Neutrophil (primary cell): Measurements from ENCODE around the gene GRK7.

Experiments used
- H3K27ac ChIP-seq: fragments of 200-600 bp; sonication (generic); 2 replicates; pipeline ENCODE4 v1.5.1; 2016; ENCODE audit warnings: mild to moderate bottlenecking, moderate library complexity
- H3K27me3 ChIP-seq: fragments of 200-600 bp; sonication (generic); 2 replicates; pipeline ENCODE4 v1.6.0; 2016; ENCODE audit warnings: mild to moderate bottlenecking
- H3K36me3 ChIP-seq: fragments of 200-600 bp; sonication (generic); 2 replicates; pipeline ENCODE4 v1.5.1; 2017
- H3K4me1 ChIP-seq, 2 experiments: fragments of 200-600 bp in 1 of 2; sonication (generic) in 1 of 2; 1 replicate in 1 of 2; 2 replicates in 1 of 2; pipeline versions ENCODE4 v1.5.1 to v1.6.1; 2013 to 2016; ENCODE audit warnings: low read depth in 1 of 2, low read length in 1 of 2, mild to moderate bottlenecking in 1 of 2, moderate library complexity in 1 of 2; ENCODE audit not compliant: control insufficient read depth in 1 of 2, insufficient read depth in 1 of 2
- H3K4me3 ChIP-seq, 2 experiments: fragments of 200-600 bp in 1 of 2; sonication (generic) in 1 of 2; 1 replicate in 1 of 2; 2 replicates in 1 of 2; pipeline ENCODE4 v1.5.1; 2013 to 2016; ENCODE audit warnings: low read depth in 1 of 2, low read length in 1 of 2, mild to moderate bottlenecking in 1 of 2, moderate library complexity in 1 of 2
- H3K9me3 ChIP-seq: fragments of 200-600 bp; sonication (generic); 2 replicates; pipeline ENCODE4 v1.5.1; 2016
- TF ChIP-seq, protein P1 (sequence below): fragments of 200-600 bp; sonication (generic); IDR thresholded peaks from 2 replicates; pipeline ENCODE4 v1.5.1; 2016; ENCODE audit warnings: antibody characterized with exemption

Gene GRK7

DNA sequence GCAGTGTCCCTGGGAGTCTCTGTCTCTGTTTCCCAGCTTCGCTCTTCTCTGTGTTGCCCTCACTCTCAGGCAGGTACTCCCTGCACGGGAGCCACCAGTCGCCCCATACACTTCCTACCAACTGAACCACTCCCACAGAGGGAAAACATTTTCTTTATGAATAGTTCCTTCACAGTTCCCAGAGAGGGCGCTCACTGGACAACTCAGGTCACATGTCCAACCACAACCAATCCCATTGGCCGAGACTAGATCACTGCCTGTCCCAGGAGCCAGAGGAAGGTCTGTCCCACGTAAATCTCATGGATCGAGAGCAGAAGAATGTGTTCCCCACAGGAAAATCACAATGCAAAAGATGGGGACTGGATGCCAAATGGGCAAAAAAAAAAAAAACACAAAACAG lies 26.1 kb downstream of the GRK7 start:
- TF ChIP-seq, protein P1, sequence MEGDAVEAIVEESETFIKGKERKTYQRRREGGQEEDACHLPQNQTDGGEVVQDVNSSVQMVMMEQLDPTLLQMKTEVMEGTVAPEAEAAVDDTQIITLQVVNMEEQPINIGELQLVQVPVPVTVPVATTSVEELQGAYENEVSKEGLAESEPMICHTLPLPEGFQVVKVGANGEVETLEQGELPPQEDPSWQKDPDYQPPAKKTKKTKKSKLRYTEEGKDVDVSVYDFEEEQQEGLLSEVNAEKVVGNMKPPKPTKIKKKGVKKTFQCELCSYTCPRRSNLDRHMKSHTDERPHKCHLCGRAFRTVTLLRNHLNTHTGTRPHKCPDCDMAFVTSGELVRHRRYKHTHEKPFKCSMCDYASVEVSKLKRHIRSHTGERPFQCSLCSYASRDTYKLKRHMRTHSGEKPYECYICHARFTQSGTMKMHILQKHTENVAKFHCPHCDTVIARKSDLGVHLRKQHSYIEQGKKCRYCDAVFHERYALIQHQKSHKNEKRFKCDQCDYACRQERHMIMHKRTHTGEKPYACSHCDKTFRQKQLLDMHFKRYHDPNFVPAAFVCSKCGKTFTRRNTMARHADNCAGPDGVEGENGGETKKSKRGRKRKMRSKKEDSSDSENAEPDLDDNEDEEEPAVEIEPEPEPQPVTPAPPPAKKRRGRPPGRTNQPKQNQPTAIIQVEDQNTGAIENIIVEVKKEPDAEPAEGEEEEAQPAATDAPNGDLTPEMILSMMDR = no peak
- H3K36me3 ChIP-seq = no peaks in the 10 kb centered on the region
- H3K4me3 ChIP-seq = no peak overlapping the region
- no peaks in the 10 kb centered on the region for H3K9me3 ChIP-seq
- H3K27me3 ChIP-seq = no peaks in the 10 kb centered on the region
- no peaks in the 10 kb centered on the region for H3K4me1 ChIP-seq
- H3K27ac ChIP-seq = no peak overlapping the region

GRCh38 chr3:141790171-141790570 lies 27.0 kb downstream of the GRK7 start:
- Histone ChIP-seq H3K9me3 (no peaks in the 10 kb centered on the region), H3K27ac (no peak overlapping the region), H3K4me3 (no peak overlapping the region), H3K27me3 (no peaks in the 10 kb centered on the region), H3K36me3 (no peaks in the 10 kb centered on the region), H3K4me1 (no peaks in the 10 kb centered on the region)
- TF ChIP-seq, protein P1 = no peak

- peaks cover 16% of the 10 kb centered on the region for H3K27me3 ChIP-seq
- TF ChIP-seq, protein P1 = no peak
- H3K4me1 ChIP-seq = peaks cover 14 to 16% of the 10 kb centered on the region in 2 experiments
- no peak overlapping the region for H3K4me3 ChIP-seq
- H3K9me3 ChIP-seq = no peaks in the 10 kb centered on the region
- no peak overlapping the region for H3K27ac ChIP-seq
- H3K36me3 ChIP-seq = no peaks in the 10 kb centered on the region
Observed at GRCh38 chr3:141792495-141792894, 29.3 kb downstream of the GRK7 start.

- no peaks in the 10 kb centered on the region for H3K36me3 ChIP-seq
- H3K4me3 ChIP-seq = no peak overlapping the region
- H3K27me3 ChIP-seq = peaks cover 21% of the 10 kb centered on the region
- no peak overlapping the region for H3K27ac ChIP-seq
- H3K4me1 ChIP-seq = peaks cover 20 to 23% of the 10 kb centered on the region in 2 experiments
- H3K9me3 ChIP-seq = no peaks in the 10 kb centered on the region
- TF ChIP-seq, protein P1 = no peak
Observed at GRCh38 chr3:141793476-141794260, 30.5 kb downstream of the GRK7 start.

- TF ChIP-seq, protein P1 = no peak
- Histone ChIP-seq H3K4me1 (peaks cover 20 to 23% of the 10 kb centered on the region in 2 experiments), H3K27me3 (peaks cover 21% of the 10 kb centered on the region), H3K4me3 (no peak overlapping the region), H3K36me3 (no peaks in the 10 kb centered on the region), H3K27ac (no peak overlapping the region), H3K9me3 (no peaks in the 10 kb centered on the region)
Observed at GRCh38 chr3:141795276-141795675, 32.1 kb downstream of the GRK7 start.
